ENCODE data around the gene IPO4.
"Not testable (repeated sequence)": the region's sequence is repeated elsewhere in the genome, so short reads cannot be mapped to it uniquely, and the experiment has no call there.

Gene IPO4

DNA sequence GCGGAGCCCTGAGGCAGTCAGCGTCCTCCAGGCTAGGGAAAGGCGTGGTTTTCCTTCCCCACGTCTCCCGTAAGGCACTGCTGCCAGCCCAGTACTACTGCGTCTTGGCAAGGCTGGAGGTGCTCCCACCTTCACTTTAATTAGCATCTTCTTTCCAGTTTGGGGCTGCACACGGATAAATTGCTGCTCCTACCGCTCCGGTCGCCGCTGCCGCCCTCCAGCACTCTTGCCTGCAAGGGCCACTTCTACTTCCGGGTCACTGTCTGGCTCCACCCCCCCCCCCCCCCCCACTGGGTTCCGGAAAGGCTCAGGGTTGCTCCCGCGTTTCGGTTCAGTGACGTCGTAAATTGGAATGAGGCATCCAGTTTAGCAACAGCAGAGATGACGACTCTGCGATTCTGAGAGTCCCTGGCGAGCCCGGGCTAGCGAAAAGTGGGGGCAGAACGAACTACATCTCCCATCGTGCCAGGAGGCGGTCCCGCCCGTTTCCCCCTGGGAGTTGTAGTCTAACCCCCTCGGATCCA is 43.6 kb upstream of the IPO4 start, which contains the start of gene NEDD8:
Gene NEDD8, minus strand, starts transcription at position 247 of the 524 bp plus-strand sequence. Its CDS starts 100 bp downstream, at position 147.
- H3K36me3 ChIP-seq (ENCODE audit: insufficient read depth, low read length), result peaks cover 30% of the 10 kb centered on the region
- H3K27ac ChIP-seq (ENCODE audit: low read depth, low read length), result peak within 1 kb of the TSS; percentile 87
- H3K9me3 ChIP-seq (ENCODE audit: low read length), result no peaks in the 10 kb centered on the region
- H3K4me3 ChIP-seq (ENCODE audit: low read depth in 1 of 2, low read length in 2 of 2), result peak within 1 kb of the TSS; percentile 63 to 81
- H3K4me1 ChIP-seq (ENCODE audit: insufficient read depth, low read length), result peaks cover 21% of the 10 kb centered on the region
- peak within 1 kb of the TSS; percentile 57 for H3K9ac ChIP-seq (ENCODE audit: low read length)
- H3K27me3 ChIP-seq (ENCODE audit: control insufficient read depth in 1 of 2, insufficient read depth in 2 of 2, low read length in 2 of 2), result no peaks in the 10 kb centered on the region

DNA sequence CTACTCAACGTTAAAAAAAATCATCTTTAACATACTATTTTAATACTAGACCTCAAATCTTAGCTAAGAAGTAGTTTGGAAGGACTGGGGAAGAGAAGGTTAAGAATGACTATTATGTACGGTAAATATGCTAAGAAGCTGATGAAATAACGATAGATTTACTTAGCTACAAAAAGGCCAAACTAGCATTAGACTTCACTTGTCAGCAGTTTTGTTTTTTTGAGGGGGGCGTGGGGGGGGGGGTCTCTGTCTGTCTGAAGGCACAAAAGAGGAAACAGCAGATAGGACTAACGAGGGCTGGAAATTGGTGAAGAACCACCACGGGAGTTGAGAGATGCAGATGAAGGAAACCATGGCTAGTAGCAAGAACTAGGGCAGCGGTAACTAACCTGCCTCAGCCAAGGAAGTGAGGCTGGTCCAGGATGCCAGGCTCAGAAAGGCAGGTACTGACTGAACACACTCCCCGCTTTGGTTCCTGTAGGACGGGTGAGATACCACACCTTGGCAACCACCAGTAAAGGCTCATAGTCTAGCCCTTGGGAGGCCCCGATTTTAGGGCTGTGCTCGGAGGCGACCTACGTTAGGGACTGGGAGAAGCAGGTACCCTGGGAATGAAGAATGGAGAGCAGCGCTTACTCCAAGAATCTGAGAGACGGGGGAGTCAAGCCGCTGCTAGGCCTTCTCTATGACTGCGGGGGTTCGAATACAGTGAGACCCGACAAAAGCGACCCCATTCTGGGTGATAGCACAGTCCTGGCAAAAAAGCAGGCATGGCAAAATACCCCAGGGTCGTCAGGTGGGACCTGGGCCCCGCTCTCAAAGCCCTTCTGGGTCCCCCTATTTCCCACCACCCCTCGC is 42.9 kb upstream of the IPO4 start:
- H3K9ac ChIP-seq (ENCODE audit: low read length), result peak overlapping the region; percentile 55
- peak overlapping the region; percentile 87 for H3K27ac ChIP-seq (ENCODE audit: low read depth, low read length)
- H3K4me1 ChIP-seq (ENCODE audit: insufficient read depth, low read length), result peaks cover 21% of the 10 kb centered on the region
- H3K36me3 ChIP-seq (ENCODE audit: insufficient read depth, low read length), result peaks cover 24% of the 10 kb centered on the region
- no peaks in the 10 kb centered on the region for H3K9me3 ChIP-seq (ENCODE audit: low read length)
- H3K27me3 ChIP-seq (ENCODE audit: control insufficient read depth in 1 of 2, insufficient read depth in 2 of 2, low read length in 2 of 2), result no peaks in the 10 kb centered on the region
- peak overlapping the region; percentile 63 to 81 for H3K4me3 ChIP-seq (ENCODE audit: low read depth in 1 of 2, low read length in 2 of 2)

DNA sequence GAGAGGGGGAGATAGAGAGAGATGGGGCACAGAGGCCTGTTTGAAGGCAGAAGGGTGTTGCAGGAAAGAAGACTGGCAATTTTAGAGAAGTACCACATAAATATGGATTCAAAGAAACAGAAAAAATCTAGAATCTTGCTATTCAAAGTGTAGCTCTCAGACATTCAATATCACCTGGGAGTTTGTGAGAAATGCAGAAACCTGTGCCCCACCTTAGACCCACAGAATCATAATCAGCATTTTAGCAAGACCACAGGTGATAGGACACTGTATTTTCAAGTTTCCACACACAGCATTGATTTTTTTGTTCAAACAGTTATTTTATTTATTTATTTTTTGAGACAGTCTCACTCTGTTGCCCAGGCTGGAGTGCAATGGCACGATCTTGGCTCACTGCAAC is 40.3 kb upstream of the IPO4 start:
- H3K27ac ChIP-seq (ENCODE audit: low read depth, low read length), result no peak overlapping the region
- H3K36me3 ChIP-seq (ENCODE audit: insufficient read depth, low read length), result no peaks in the 10 kb centered on the region
- H3K9me3 ChIP-seq (ENCODE audit: low read length), result no peaks in the 10 kb centered on the region
- H3K4me1 ChIP-seq (ENCODE audit: insufficient read depth, low read length), result peaks cover 21% of the 10 kb centered on the region
- no peaks in the 10 kb centered on the region for H3K27me3 ChIP-seq (ENCODE audit: control insufficient read depth in 1 of 2, insufficient read depth in 2 of 2, low read length in 2 of 2)
- H3K4me3 ChIP-seq (ENCODE audit: low read depth in 1 of 2, low read length in 2 of 2), result no peak overlapping the region
- H3K9ac ChIP-seq (ENCODE audit: low read length), result no peak overlapping the region

- Histone ChIP-seq H3K4me1 (ENCODE audit: insufficient read depth, low read length) (peaks cover 10% of the 10 kb centered on the region), H3K4me3 (ENCODE audit: low read depth in 1 of 2, low read length in 2 of 2) (no peak overlapping the region), H3K36me3 (ENCODE audit: insufficient read depth, low read length) (no peaks in the 10 kb centered on the region), H3K27me3 (ENCODE audit: control insufficient read depth in 1 of 2, insufficient read depth in 2 of 2, low read length in 2 of 2) (no peaks in the 10 kb centered on the region), H3K9me3 (ENCODE audit: low read length) (no peaks in the 10 kb centered on the region), H3K9ac (ENCODE audit: low read length) (no peak overlapping the region), H3K27ac (ENCODE audit: low read depth, low read length) (no peak overlapping the region)
Observed at GRCh38 chr14:24226473-24226872, 37.9 kb upstream of the IPO4 start.

- no peak overlapping the region for H3K27ac ChIP-seq (ENCODE audit: low read depth, low read length)
- H3K4me1 ChIP-seq (ENCODE audit: insufficient read depth, low read length), result no peaks in the 10 kb centered on the region
- no peaks in the 10 kb centered on the region for H3K9me3 ChIP-seq (ENCODE audit: low read length)
- H3K9ac ChIP-seq (ENCODE audit: low read length), result no peak overlapping the region
- no peak overlapping the region for H3K4me3 ChIP-seq (ENCODE audit: low read depth in 1 of 2, low read length in 2 of 2)
- H3K27me3 ChIP-seq (ENCODE audit: control insufficient read depth in 1 of 2, insufficient read depth in 2 of 2, low read length in 2 of 2), result no peaks in the 10 kb centered on the region
- no peaks in the 10 kb centered on the region for H3K36me3 ChIP-seq (ENCODE audit: insufficient read depth, low read length)
Observed at GRCh38 chr14:24224618-24225071, 36.0 kb upstream of the IPO4 start.

DNA sequence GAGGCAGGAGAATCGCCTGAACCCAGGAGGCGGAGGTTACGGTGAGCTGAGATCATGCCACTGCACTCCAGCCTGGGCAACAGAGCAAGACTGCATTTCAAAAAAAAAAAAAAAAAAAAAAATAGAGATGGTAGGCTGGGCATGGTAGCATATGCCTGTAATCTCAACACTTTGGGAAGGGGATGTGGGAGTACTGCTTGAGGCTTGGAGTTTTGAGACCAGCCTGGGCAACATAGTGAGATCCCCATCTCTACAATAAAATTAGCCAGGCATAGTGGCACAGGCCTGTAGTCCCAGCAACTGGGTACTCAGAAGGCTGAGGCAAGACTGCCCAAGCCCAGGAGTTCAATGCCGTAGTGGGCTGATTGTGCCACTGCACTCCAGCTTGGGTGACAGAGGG is 34.4 kb upstream of the IPO4 start:
- not testable (repeated sequence) for H3K27me3 ChIP-seq (ENCODE audit: control insufficient read depth in 1 of 2, insufficient read depth in 2 of 2, low read length in 2 of 2); H3K9ac ChIP-seq (ENCODE audit: low read length); H3K36me3 ChIP-seq (ENCODE audit: insufficient read depth, low read length); H3K9me3 ChIP-seq (ENCODE audit: low read length); H3K27ac ChIP-seq (ENCODE audit: low read depth, low read length); H3K4me1 ChIP-seq (ENCODE audit: insufficient read depth, low read length); H3K4me3 ChIP-seq (ENCODE audit: low read depth in 1 of 2, low read length in 2 of 2)

DNA sequence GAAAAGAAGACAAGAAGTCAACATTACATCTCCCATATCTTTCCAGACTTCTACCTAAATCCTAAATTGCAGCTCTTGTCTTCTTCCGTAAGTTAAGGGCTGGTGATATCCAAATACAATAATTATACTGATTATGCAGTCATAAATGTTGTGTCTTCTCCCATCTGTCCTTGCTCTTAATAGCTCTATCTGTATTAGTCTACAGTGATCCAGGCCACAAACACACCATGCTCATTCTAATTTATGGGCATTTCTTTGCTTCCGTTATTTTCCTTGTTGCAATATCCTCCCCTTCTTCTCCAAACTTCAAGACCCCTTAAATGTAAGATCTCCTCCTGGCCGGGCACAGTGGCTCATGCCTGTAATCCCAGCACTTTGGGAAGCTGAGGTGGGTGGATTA is 30.9 kb upstream of the IPO4 start:
- H3K27me3 ChIP-seq (ENCODE audit: control insufficient read depth in 1 of 2, insufficient read depth in 2 of 2, low read length in 2 of 2), result no peaks in the 10 kb centered on the region
- H3K9me3 ChIP-seq (ENCODE audit: low read length), result no peaks in the 10 kb centered on the region
- H3K9ac ChIP-seq (ENCODE audit: low read length), result no peak overlapping the region
- no peak overlapping the region for H3K27ac ChIP-seq (ENCODE audit: low read depth, low read length)
- peaks cover 8% of the 10 kb centered on the region for H3K4me1 ChIP-seq (ENCODE audit: insufficient read depth, low read length)
- no peak overlapping the region for H3K4me3 ChIP-seq (ENCODE audit: low read depth in 1 of 2, low read length in 2 of 2)
- H3K36me3 ChIP-seq (ENCODE audit: insufficient read depth, low read length), result peaks cover 6% of the 10 kb centered on the region

DNA sequence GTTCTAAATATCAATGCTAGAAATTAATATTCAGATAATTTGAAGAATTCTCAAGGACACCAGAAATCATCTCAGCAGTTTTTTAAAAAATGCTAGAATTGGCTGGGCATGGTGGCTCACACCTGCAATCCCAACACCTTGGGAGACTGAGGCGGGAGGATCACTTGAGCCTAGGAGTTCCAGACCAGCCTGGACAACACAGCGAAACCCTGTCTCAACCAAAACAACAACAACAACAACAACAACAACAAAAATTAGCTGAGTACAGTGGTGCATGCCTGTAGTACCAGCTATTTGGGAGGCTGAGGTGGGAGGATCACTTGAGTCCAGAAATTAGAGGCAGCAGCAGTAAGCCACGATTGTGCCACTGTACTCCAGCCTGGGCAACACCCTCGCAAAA is 30.5 kb upstream of the IPO4 start:
- Histone ChIP-seq H3K36me3 (ENCODE audit: insufficient read depth, low read length) (peaks cover 6% of the 10 kb centered on the region), H3K9me3 (ENCODE audit: low read length) (no peaks in the 10 kb centered on the region), H3K27me3 (ENCODE audit: control insufficient read depth in 1 of 2, insufficient read depth in 2 of 2, low read length in 2 of 2) (no peaks in the 10 kb centered on the region), H3K4me1 (ENCODE audit: insufficient read depth, low read length) (peaks cover 10% of the 10 kb centered on the region), H3K27ac (ENCODE audit: low read depth, low read length) (no peak overlapping the region), H3K4me3 (ENCODE audit: low read depth in 1 of 2, low read length in 2 of 2) (no peak overlapping the region), H3K9ac (ENCODE audit: low read length) (no peak overlapping the region)

- not testable (repeated sequence) for H3K9me3 ChIP-seq (ENCODE audit: low read length); H3K9ac ChIP-seq (ENCODE audit: low read length); H3K27ac ChIP-seq (ENCODE audit: low read depth, low read length); H3K27me3 ChIP-seq (ENCODE audit: control insufficient read depth in 1 of 2, insufficient read depth in 2 of 2, low read length in 2 of 2); H3K4me3 ChIP-seq (ENCODE audit: low read depth in 1 of 2, low read length in 2 of 2); H3K36me3 ChIP-seq (ENCODE audit: insufficient read depth, low read length)
- peaks cover 17% of the 10 kb centered on the region for H3K4me1 ChIP-seq (ENCODE audit: insufficient read depth, low read length)
Observed at GRCh38 chr14:24216876-24217275, 28.3 kb upstream of the IPO4 start.

GRCh38 chr14:24216345-24216699 is 27.7 kb upstream of the IPO4 start:
- H3K9me3 ChIP-seq (ENCODE audit: low read length), result no peaks in the 10 kb centered on the region
- peak overlapping the region; percentile 90 for H3K27ac ChIP-seq (ENCODE audit: low read depth, low read length)
- no peak overlapping the region for H3K9ac ChIP-seq (ENCODE audit: low read length)
- peak overlapping the region in 1 of 2 donors; percentile 81 for H3K4me3 ChIP-seq (ENCODE audit: low read depth in 1 of 2, low read length in 2 of 2)
- H3K27me3 ChIP-seq (ENCODE audit: control insufficient read depth in 1 of 2, insufficient read depth in 2 of 2, low read length in 2 of 2), result no peaks in the 10 kb centered on the region
- peaks cover 6% of the 10 kb centered on the region for H3K36me3 ChIP-seq (ENCODE audit: insufficient read depth, low read length)
- H3K4me1 ChIP-seq (ENCODE audit: insufficient read depth, low read length), result peaks cover 17% of the 10 kb centered on the region

- peak within 1 kb of the TSS; percentile 66 for H3K9ac ChIP-seq (ENCODE audit: low read length)
- no peaks in the 10 kb centered on the region for H3K27me3 ChIP-seq (ENCODE audit: control insufficient read depth in 1 of 2, insufficient read depth in 2 of 2, low read length in 2 of 2)
- peak within 1 kb of the TSS; percentile 90 for H3K27ac ChIP-seq (ENCODE audit: low read depth, low read length)
- H3K4me1 ChIP-seq (ENCODE audit: insufficient read depth, low read length), result peaks cover 17% of the 10 kb centered on the region
- peak within 1 kb of the TSS; percentile 66 to 81 for H3K4me3 ChIP-seq (ENCODE audit: low read depth in 1 of 2, low read length in 2 of 2)
- peaks cover 6% of the 10 kb centered on the region for H3K36me3 ChIP-seq (ENCODE audit: insufficient read depth, low read length)
- H3K9me3 ChIP-seq (ENCODE audit: low read length), result no peaks in the 10 kb centered on the region
Observed at GRCh38 chr14:24215495-24216344, 27.1 kb upstream of the IPO4 start, which contains the start of gene MDP1. TSS of gene MDP1 (minus strand) at chr14:24216066. CDS start at chr14:24215955, 111 bp downstream.

All from muscle layer of colon (tissue), 2 donors.